Measurements from ENCODE around the gene AUTS2.

Gene AUTS2

GRCh38 chr7:69624435-69625230 is 26.4 kb downstream of the AUTS2 start:
- DNase-seq (ENCODE audit: low read depth, low spot score), result no peak

DNA sequence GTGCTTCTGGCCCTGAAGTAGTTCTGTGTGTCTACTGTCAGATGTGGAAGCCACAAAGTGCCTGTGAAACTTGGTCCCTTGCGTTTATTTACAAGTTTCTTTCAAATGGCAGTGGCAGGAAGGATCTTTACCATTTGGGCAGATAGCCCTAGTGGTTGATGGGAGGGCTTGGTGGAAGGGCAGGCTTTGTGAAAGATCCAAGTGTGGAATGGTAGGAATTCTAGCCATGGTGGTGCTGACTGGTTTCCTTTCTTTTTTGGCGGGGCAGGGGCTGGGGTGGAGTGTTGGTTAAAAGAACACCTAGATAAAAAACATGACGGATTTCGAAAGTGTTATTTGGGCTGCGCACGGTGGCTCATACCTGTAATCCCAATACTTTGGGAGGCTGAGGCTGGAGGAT is 27.0 kb downstream of the AUTS2 start:
- DNase-seq (ENCODE audit: low read depth, low spot score), result no peak

DNA sequence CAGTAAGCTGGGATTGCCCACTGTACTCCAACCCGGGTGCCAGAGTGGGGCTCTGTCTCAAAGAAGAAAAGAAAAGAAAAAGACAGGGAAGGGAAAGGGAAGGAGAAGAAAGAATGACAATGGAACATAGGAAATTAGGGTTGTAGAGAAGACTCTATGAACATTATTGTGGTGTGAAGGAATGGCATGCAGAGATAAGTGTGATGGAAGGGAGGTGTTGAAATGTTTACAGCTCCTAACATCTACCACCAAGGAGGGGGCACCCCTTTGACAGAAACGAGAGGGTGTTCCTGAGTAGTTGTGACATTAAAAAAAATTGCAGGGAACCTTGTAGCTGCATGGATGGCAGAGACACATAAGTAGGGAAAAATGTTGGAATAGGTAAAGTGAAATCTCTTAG is 27.5 kb downstream of the AUTS2 start:
- DNase-seq (ENCODE audit: low read depth, low spot score), result no peak

- no peak for DNase-seq (ENCODE audit: low read depth, low spot score)
Observed at GRCh38 chr7:69630292-69630691, 32.0 kb downstream of the AUTS2 start.

DNA sequence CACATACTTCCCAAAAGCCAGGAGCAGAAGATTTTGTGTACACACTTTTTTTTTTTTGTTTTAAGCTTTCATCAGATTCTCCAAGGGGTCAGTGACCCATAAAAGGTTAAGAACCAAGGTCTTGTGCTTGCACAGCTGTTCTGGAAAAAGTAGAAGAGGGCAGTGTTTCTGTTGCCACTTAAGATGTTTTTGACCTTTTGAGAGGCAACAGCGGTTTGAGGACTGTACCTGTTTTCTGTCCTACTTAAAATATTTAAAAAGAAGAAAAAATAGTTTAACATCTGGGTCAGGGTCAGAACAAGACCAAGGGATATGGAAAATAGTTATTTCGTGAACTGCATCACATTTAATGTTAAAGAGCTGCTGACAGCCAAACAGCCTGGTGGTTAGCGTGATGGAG is 32.9 kb downstream of the AUTS2 start:
- no peak for DNase-seq (ENCODE audit: low read depth, low spot score)

DNA sequence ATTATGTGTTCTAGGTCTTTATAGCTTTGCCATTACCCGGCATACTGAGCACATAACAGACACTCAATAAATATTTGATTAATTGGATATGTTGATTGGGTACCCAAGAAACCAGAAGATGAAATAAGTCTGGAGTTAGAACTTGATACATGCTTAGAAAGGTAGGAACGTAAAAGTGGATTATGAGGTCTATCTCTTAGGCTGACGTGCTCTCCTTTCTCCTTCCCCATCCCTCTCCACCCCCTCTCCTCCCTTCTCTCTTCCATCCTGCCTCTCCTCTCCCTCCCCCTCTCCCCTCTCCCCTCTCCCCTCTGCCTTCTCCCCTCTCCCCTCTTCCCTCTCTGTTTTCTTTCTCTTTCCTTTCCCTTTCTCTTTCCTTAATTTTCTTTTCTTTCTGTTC is 34.0 kb downstream of the AUTS2 start:
- no peak for DNase-seq (ENCODE audit: low read depth, low spot score)

DNA sequence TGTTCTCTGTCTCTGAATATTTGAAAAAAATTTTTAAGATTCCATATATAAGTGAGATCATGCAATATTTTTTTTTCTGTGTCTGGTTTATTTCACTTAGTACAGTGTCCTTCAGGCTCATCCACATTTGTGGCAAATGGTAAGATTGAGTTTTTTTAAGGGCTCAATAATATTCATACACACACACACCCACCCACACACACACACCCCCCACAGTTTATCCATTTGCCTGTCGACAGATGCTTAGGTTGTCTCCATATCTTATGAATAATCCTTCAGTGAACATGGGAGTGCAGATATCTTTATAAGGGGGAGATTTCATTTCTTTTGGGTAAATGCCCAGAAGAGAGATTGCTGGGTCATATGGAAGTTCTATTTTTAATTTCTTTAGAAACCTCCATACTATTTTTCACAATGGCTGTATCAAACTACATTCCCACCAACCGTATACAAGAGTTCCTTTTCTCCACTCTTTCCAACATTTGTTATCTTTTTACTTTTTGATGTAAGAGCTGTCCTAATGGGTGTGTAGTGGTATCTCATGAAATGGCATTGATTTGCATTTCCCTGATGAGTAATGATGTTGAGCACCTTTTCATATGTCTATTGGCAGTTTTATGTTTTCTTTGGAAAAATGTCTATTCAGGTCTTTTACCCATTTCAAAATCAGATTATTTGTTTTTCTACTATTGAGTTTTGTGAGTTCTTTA is 35.0 kb downstream of the AUTS2 start:
- DNase-seq (ENCODE audit: low read depth, low spot score), result no peak

DNA sequence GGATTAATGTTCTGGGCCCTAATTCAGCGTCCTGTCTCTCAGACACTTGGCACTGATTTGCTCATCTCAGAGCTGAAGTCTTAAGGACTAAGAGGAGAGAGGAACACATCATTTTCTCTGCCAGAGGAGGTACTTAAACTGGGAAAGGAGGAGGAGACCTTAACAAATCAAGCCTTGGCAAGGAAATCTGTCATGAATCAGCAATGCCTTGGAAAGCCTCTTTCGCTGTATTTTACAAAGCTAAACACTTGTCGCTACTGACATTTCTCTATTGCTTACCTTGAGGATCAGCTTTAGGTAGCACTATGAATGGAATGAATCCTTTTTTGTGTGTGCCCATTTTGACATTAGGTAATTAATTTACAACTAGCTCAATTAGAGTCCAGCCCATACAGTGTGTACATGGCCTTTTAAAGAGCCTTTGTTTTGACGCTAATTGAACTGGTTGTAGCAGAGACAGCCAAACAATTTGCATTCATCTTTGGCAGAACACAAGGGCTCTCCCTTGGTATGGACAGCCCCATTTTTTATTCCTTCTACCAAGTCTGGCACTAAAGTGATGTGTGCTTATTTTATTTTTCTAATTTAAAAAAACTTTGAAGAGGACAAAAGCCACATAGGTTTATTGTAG is 37.4 kb downstream of the AUTS2 start:
- no peak for DNase-seq (ENCODE audit: low read depth, low spot score)

GRCh38 chr7:69638674-69639073 is 40.4 kb downstream of the AUTS2 start:
- DNase-seq (ENCODE audit: low read depth, low spot score), result no peak

DNA sequence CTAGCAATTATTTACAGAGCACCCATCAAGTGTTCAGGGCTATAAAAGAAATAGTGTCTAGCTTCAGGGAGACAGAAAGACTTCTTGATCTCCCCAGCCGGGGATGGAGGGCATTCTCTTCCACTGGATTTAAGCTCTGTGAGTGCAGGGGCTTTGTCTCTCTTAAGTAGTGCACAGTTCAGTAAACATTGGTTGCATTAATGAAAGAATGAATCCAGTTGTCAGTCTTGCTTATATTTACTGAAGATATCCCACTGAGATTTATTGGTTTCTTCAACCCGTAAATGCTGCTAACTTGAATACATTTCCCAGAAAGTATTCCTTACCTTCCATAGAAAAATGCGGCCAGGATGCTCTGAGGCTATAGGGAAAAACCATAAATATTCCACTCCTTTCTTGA is 41.9 kb downstream of the AUTS2 start:
- DNase-seq (ENCODE audit: low read depth, low spot score), result no peak

DNA sequence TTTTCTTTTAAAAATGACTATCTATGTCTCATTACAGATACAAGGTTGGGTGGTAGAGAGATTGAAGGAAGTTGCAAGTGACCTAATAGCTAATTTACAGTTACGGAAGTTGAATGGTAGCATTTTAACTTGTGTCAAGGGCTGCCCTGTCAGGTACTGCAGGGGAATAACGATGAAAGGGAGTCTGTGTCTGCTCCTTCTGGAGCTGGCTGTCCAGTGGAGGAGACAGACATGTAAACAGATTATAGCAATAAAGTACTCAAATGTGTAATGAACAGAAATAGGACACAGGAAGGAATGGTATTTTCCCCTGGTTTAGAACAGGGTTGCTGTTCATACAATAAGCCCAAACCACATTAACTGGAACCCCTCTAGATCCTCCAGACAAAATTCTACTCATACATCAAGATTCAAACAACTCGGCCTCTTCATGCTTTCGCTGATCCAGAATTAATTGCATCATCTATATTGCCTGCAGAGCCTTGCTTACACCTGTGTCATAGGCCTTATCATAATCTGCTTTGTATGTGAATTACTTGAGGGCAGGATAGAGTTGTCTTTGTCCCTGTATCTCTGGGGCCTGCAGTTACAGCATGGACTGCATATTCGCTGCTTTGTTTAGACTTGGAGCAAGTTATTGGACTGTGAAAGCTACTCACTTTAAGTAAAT is 42.8 kb downstream of the AUTS2 start:
- DNase-seq (ENCODE audit: low read depth, low spot score), result no peak

DNA sequence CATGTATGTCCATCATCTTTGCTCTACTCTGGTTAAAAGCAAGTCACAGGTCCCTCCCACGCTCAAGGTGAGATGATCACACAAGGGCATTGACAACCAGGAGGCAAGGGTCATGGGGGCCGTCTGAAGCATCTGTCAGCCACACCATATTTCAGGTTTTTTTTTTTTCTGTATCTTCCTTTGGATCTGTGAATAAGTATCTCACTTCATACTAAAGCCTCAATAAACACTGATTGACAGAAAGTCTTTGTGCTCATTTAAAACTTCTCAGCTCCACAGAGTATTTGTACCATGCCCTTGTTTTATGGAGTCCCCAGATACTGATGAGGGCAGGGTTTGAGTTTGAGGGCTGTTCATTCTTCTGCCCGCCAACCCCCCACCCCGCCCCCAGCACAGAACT is 45.0 kb downstream of the AUTS2 start:
- no peak for DNase-seq (ENCODE audit: low read depth, low spot score)

- no peak for DNase-seq (ENCODE audit: low read depth, low spot score)
Observed at GRCh38 chr7:69643708-69644445, 45.6 kb downstream of the AUTS2 start.

DNA sequence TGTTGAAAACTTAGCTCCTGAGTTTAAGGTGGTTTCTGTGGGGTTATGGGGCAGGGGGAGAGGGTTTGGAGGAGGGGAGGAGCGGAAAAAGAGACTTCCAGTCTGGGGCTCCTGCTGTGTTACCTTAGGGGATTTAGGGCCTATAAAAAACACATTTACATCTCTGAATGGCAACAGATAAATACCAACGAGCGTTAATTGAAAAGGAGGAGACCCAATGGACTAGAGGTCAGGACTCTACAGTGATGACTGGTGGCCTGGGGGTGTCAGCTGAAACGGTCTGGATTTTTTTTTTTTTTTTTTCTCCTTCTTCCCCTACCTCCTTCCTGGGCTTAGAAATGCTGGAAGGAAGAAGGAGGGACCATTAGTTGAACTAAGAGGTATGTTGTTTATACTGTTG is 47.4 kb downstream of the AUTS2 start:
- peak; percentile 47 for DNase-seq (ENCODE audit: low read depth, low spot score)

- DNase-seq (ENCODE audit: low read depth, low spot score), result no peak
Observed at GRCh38 chr7:69651101-69651590, 52.9 kb downstream of the AUTS2 start.

- DNase-seq (ENCODE audit: low read depth, low spot score), result no peak
Observed at GRCh38 chr7:69652947-69653701, 54.8 kb downstream of the AUTS2 start.

DNA sequence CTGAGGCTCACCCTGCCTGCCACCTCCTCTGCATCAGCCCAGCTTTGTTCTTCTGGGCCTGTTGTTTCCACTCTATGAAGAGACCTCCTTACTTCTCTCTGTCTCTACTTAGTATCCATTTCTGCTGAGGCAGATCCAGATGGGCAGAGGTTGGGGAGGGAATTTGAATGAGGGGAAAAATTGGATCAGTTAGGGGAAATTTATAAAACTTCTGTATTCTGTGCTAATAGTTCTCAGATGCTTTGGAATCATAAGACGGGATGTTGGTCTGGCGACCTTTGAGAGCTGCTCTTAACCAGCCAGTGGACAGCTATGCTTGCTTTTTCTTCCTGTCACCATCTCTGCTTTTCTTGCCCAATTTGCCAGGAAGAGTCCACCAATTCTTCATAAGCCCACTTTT is 55.5 kb downstream of the AUTS2 start:
- no peak for DNase-seq (ENCODE audit: low read depth, low spot score)

- no peak for DNase-seq (ENCODE audit: low read depth, low spot score)
Observed at GRCh38 chr7:69654381-69654780, 56.1 kb downstream of the AUTS2 start.

DNA sequence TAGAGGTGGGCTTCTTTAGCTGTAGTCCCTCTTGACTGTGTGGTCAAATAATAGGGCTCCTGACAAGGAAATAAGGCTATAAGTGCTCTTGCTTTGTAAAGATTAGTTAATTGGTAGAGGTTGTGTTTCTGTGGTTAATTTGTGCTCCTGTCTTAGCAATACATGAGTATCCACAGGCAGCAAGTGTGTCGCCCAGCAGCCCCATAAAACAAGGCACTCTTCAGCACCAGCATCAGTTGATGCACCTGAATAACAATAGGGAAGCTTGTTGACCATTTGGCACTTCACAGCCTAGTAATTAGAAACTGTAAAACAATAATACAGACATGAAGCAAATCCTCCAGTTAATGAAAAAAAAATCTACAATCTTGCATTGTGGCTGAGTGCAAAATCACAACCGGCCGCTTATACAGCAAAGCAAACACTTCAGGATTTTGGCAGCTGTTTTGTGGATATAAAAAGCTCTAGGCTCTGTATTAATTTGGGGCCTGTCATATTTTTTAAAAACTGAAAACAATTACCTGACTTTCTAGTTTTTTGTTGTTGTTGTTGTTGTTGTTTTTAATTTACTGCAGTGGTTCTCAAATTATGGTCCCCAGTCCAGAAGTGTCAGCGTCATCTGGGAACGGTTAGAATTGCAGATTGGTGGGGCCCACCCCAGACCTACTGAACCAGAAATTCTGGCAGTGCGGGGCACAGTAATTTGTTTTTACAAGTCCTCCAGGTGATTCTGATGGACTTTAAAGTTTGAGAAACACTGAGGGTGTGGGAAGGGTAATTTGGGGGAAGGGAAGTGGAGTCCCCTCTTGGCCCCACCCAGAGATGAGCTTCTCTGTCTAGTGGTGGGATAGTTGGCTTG is 56.8 kb downstream of the AUTS2 start:
- DNase-seq (ENCODE audit: low read depth, low spot score), result no peak

DNA sequence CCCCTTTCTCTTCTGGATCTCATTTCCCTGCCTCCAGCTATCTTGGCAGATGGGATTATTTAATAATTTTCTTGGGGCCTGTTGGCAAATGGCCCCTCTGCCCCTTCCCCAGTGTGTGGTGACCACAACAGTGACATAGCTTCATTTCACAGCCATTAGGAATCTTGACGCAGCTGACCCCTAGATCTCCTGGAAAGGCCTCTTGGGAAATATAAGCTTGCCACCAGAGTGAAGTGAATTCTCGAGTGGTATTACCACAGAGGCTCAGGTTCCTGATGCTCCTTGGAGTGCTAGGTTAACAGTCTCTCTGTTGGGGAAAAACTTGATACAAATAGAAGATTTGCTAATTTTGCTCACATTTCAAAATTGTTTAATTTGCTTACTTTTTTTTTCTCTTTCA is 57.8 kb downstream of the AUTS2 start:
- no peak for DNase-seq (ENCODE audit: low read depth, low spot score)
